Measurements from ENCODE around the gene NFIX. TPM values are rescaled to one million over a fixed set of nuclear protein-coding genes. Genes with fewer than 3 reads are reported as not detected.

NFIX gene
- total RNA-seq, 4 donors from 2014 or later, result 126 to 223 (median 176) TPM

- no peaks in the 10 kb centered on the region for H3K9me3 ChIP-seq
- peak; percentile 89 to 91 for DNase-seq (ENCODE audit: low spot score in 2 of 2)
- peak overlapping the region; percentile 30 for H3K4me3 ChIP-seq
- peaks cover 100% of the 10 kb centered on the region for H3K4me1 ChIP-seq
- H3K27ac ChIP-seq, result peak overlapping the region; percentile 92
- WGBS, result 11% methylated on average over 9 of the region's 29 CpGs
- TF ChIP-seq CTCF (IDR thresholded peaks at IDR 0.05) (no peak), POLR2AphosphoS5 (IDR thresholded peaks at IDR 0.05) (peak in 1 of 3 donors; percentile 50)
- H3K36me3 ChIP-seq, result no peaks in the 10 kb centered on the region
- H3K27me3 ChIP-seq, result no peaks in the 10 kb centered on the region
Observed at GRCh38 chr19:13055213-13056051, 60.2 kb downstream of the NFIX start.

- Histone ChIP-seq H3K9me3 (no peaks in the 10 kb centered on the region), H3K4me1 (peaks cover 100% of the 10 kb centered on the region), H3K4me3 (peak overlapping the region; percentile 30), H3K27ac (peak overlapping the region; percentile 92), H3K36me3 (no peaks in the 10 kb centered on the region), H3K27me3 (no peaks in the 10 kb centered on the region)
- TF ChIP-seq EP300 (IDR thresholded peaks at IDR 0.05) (no peak), POLR2AphosphoS5 (IDR thresholded peaks at IDR 0.05) (peak in 1 of 3 donors; percentile 41)
- peak; percentile 89 to 91 for DNase-seq (ENCODE audit: low spot score in 2 of 2)
- 13% methylated on average over 17 of the region's 17 CpGs for WGBS
Observed at GRCh38 chr19:13056052-13056660, 60.9 kb downstream of the NFIX start.

- Histone ChIP-seq H3K27ac (peak overlapping the region; percentile 92), H3K4me3 (peak overlapping the region; percentile 16), H3K4me1 (peaks cover 100% of the 10 kb centered on the region), H3K9me3 (no peaks in the 10 kb centered on the region), H3K36me3 (no peaks in the 10 kb centered on the region), H3K27me3 (no peaks in the 10 kb centered on the region)
- TF ChIP-seq POLR2A (IDR thresholded peaks at IDR 0.05), result no peak
- no peak for DNase-seq (ENCODE audit: low spot score in 2 of 2)
- WGBS, result 15% methylated on average over 15 of the region's 15 CpGs
Observed at GRCh38 chr19:13057147-13057572, 61.9 kb downstream of the NFIX start.

- no peak overlapping the region for H3K4me3 ChIP-seq
- peaks cover 100% of the 10 kb centered on the region for H3K4me1 ChIP-seq
- WGBS, result 55% methylated on average over 2 of the region's 2 CpGs
- H3K9me3 ChIP-seq, result no peaks in the 10 kb centered on the region
- TF ChIP-seq EP300 (IDR thresholded peaks at IDR 0.05) (no peak), CTCF (IDR thresholded peaks at IDR 0.05) (no peak), POLR2A (IDR thresholded peaks at IDR 0.05) (no peak), POLR2AphosphoS5 (IDR thresholded peaks at IDR 0.05) (no peak)
- H3K27me3 ChIP-seq, result no peaks in the 10 kb centered on the region
- peak overlapping the region; percentile 92 for H3K27ac ChIP-seq
- no peaks in the 10 kb centered on the region for H3K36me3 ChIP-seq
- no peak for DNase-seq (ENCODE audit: low spot score in 2 of 2)
Observed at GRCh38 chr19:13057744-13058143, 62.5 kb downstream of the NFIX start.

GRCh38 chr19:13058951-13059660, 63.8 kb downstream of the NFIX start:
- peaks cover 100% of the 10 kb centered on the region for H3K4me1 ChIP-seq
- WGBS, result 44% methylated on average over 12 of the region's 12 CpGs
- H3K36me3 ChIP-seq, result no peaks in the 10 kb centered on the region
- no peaks in the 10 kb centered on the region for H3K27me3 ChIP-seq
- no peaks in the 10 kb centered on the region for H3K9me3 ChIP-seq
- peak overlapping the region; percentile 5 for H3K4me3 ChIP-seq
- TF ChIP-seq POLR2AphosphoS5 (IDR thresholded peaks at IDR 0.05) (no peak), POLR2A (IDR thresholded peaks at IDR 0.05) (no peak), EP300 (IDR thresholded peaks at IDR 0.05) (no peak)
- DNase-seq (ENCODE audit: low spot score in 2 of 2), result no peak
- peak overlapping the region; percentile 92 for H3K27ac ChIP-seq

- no peak for DNase-seq (ENCODE audit: low spot score in 2 of 2)
- peaks cover 99% of the 10 kb centered on the region for H3K4me1 ChIP-seq
- 10% methylated on average over 14 of the region's 19 CpGs for WGBS
- no peaks in the 10 kb centered on the region for H3K9me3 ChIP-seq
- H3K4me3 ChIP-seq, result peak overlapping the region; percentile 53
- no peaks in the 10 kb centered on the region for H3K27me3 ChIP-seq
- no peak for TF ChIP-seq POLR2A (IDR thresholded peaks at IDR 0.05)
- no peak for TF ChIP-seq CTCF (IDR thresholded peaks at IDR 0.05)
- TF ChIP-seq EP300 (IDR thresholded peaks at IDR 0.05), result no peak
- no peak for TF ChIP-seq POLR2AphosphoS5 (IDR thresholded peaks at IDR 0.05)
- H3K27ac ChIP-seq, result peak overlapping the region; percentile 92
- no peaks in the 10 kb centered on the region for H3K36me3 ChIP-seq
Observed at GRCh38 chr19:13060233-13060963, 65.1 kb downstream of the NFIX start.
